ENCODE data around the gene SDF2. TPM values are rescaled to one million over a fixed set of nuclear protein-coding genes. Genes with fewer than 3 reads are reported as not detected.

The SDF2 gene
- polyA plus RNA-seq, 1 of the 3 experiments (the other 2 are of a cell fraction) = 108 TPM

- Histone ChIP-seq H3K9me3 (no peaks in the 10 kb centered on the region), H3K27me3 (ENCODE audit: insufficient read depth) (no peaks in the 10 kb centered on the region), H3K4me3 (ENCODE audit: low read depth in 2 of 2, low read length in 1 of 2) (no peak overlapping the region), H3K27ac (ENCODE audit: low read depth in 2 of 2, low read length in 1 of 2) (no peak overlapping the region), H3K9me2 (no peaks in the 10 kb centered on the region), H3F3A (replicated peaks; ENCODE audit: insufficient read depth) (peaks cover 2% of the 10 kb centered on the region), H4K20me1 (ENCODE audit: insufficient read depth) (no peaks in the 10 kb centered on the region), H3K36me3 (replicated peaks in 1 of 2; ENCODE audit: control insufficient read depth in 1 of 2, insufficient read depth in 2 of 2, low read length in 1 of 2) (peaks cover 27 to 68% of the 10 kb centered on the region in 2 experiments), H3K9ac (no peak overlapping the region), H2AFZ (ENCODE audit: low read depth) (no peak overlapping the region), H3K4me1 (ENCODE audit: control insufficient read depth in 1 of 2, insufficient read depth in 2 of 2, low read depth in 1 of 2, low read length in 1 of 2) (peaks cover 0 to 14% of the 10 kb centered on the region in 2 experiments; a peak in 1 of 4 replicates), H3K79me2 (ENCODE audit: insufficient read depth) (no peaks in the 10 kb centered on the region), H3K4me2 (no peak overlapping the region)
- 90% methylated on average over 10 of the region's 10 CpGs for WGBS (ENCODE audit: low lambda C conversion rate)
- DNase-seq = no peak
- ChIA-PET POLR2A (interaction anchor here (1.4 kb wide), 1 partner anchor 19 kb away, joined by 3 read pairs; no protein-coding TSS in a partner anchor), CTCF (interaction anchor here (1.5 kb wide), 1 partner anchor 48 kb away, joined by 4 read pairs; no protein-coding TSS in a partner anchor)
- TF ChIP-seq GABPA (IDR thresholded peaks at IDR 0.05; ENCODE audit: low read depth) = no peak
- no peak for TF ChIP-seq IRF3 (IDR thresholded peaks at IDR 0.05; ENCODE audit: low read depth, low read length)
- TF ChIP-seq FOXM1 (IDR thresholded peaks at IDR 0.05; ENCODE audit: low read depth) = no peak
- TF ChIP-seq JUND (IDR thresholded peaks at IDR 0.05) = no peak
- TF ChIP-seq PBX3 (IDR thresholded peaks at IDR 0.05) = no peak
- TF ChIP-seq RFX5 (IDR thresholded peaks at IDR 0.05; ENCODE audit: low read length) = no peak
- no peak for TF ChIP-seq RXRA (IDR thresholded peaks at IDR 0.05; ENCODE audit: borderline replicate concordance, low read depth)
- TF ChIP-seq CHD2 (IDR thresholded peaks at IDR 0.05; ENCODE audit: low read length, partially characterized antibody) = no peak
These were observed 40.5 kb upstream of the SDF2 start for GRCh38 chr17:28702026-28702751.

- CTCF ChIA-PET = interaction anchor here (1.3 to 1.5 kb wide), 2 partner anchors 18 to 49 kb away, joined by 4 read pairs; no protein-coding TSS in a partner anchor
- TF ChIP-seq YY1 (IDR thresholded peaks at IDR 0.05; ENCODE audit: low read depth) (no peak), IRF3 (IDR thresholded peaks at IDR 0.05; ENCODE audit: low read depth, low read length) (no peak), REST (IDR thresholded peaks at IDR 0.05; ENCODE audit: low read depth, low read length) (no peak), FOSL2 (IDR thresholded peaks at IDR 0.05; ENCODE audit: borderline replicate concordance, low read depth) (no peak), NFIC (IDR thresholded peaks at IDR 0.05; ENCODE audit: borderline replicate concordance) (no peak), EZH2phosphoT487 (IDR thresholded peaks at IDR 0.05; ENCODE audit: borderline replicate concordance, low read depth) (no peak), RAD21 (IDR thresholded peaks at IDR 0.05; ENCODE audit: low read length) (no peak), GABPA (IDR thresholded peaks at IDR 0.05; ENCODE audit: low read depth) (no peak)
- no peaks in the 10 kb centered on the region for H3K79me2 ChIP-seq (ENCODE audit: insufficient read depth)
- H3K27me3 ChIP-seq (ENCODE audit: insufficient read depth) = no peaks in the 10 kb centered on the region
- WGBS (ENCODE audit: low lambda C conversion rate) = 93% methylated on average over 10 of the region's 10 CpGs
- peaks cover 0 to 3% of the 10 kb centered on the region in 2 experiments; a peak in 1 of 4 replicates for H3K4me1 ChIP-seq (ENCODE audit: control insufficient read depth in 1 of 2, insufficient read depth in 2 of 2, low read depth in 1 of 2, low read length in 1 of 2)
- no peaks in the 10 kb centered on the region for H3F3A ChIP-seq (replicated peaks; ENCODE audit: insufficient read depth)
- DNase-seq = no peak
- no peaks in the 10 kb centered on the region for H3K9me2 ChIP-seq
- H3K27ac ChIP-seq (ENCODE audit: low read depth in 2 of 2, low read length in 1 of 2) = no peak overlapping the region
- no peaks in the 10 kb centered on the region for H4K20me1 ChIP-seq (ENCODE audit: insufficient read depth)
- H3K4me2 ChIP-seq = no peak overlapping the region
- no peak overlapping the region for H2AFZ ChIP-seq (ENCODE audit: low read depth)
- H3K9me3 ChIP-seq = no peaks in the 10 kb centered on the region
- no peak overlapping the region for H3K4me3 ChIP-seq (ENCODE audit: low read depth in 2 of 2, low read length in 1 of 2)
- peaks cover 38 to 76% of the 10 kb centered on the region in 2 experiments for H3K36me3 ChIP-seq (replicated peaks in 1 of 2; ENCODE audit: control insufficient read depth in 1 of 2, insufficient read depth in 2 of 2, low read length in 1 of 2)
- H3K9ac ChIP-seq = no peak overlapping the region
- POLR2A ChIA-PET = interaction anchor here (1.4 kb wide), 1 partner anchor 17 kb away, joined by 3 read pairs; no protein-coding TSS in a partner anchor
These were observed 39.3 kb upstream of the SDF2 start for GRCh38 chr17:28700830-28701492.

Data from SK-N-SH (cell line).